ENCODE data around the gene ABI1.

The ABI1 gene

GRCh38 chr10:26832960-26833359 lies 27.8 kb downstream of the ABI1 start:
- Histone ChIP-seq H3K9ac (ENCODE audit: low read depth, low read length) (no peak overlapping the region), H3K9me3 (ENCODE audit: insufficient read depth, low read length, severe bottlenecking) (no peaks in the 10 kb centered on the region), H3K4me2 (ENCODE audit: insufficient read depth, low read length) (no peak overlapping the region), H3K4me1 (ENCODE audit: insufficient read depth, low read length) (peaks cover 15% of the 10 kb centered on the region), H3K27ac (ENCODE audit: low read length) (no peak overlapping the region), H3K4me3 (ENCODE audit: low read depth in 1 of 2, low read length in 2 of 2) (no peak overlapping the region), H3K36me3 (ENCODE audit: insufficient read depth, low read length) (no peaks in the 10 kb centered on the region), H4K20me1 (ENCODE audit: insufficient read depth, low read length) (peaks cover 51% of the 10 kb centered on the region), H3K27me3 (ENCODE audit: insufficient read depth, low read length, poor library complexity) (no peaks in the 10 kb centered on the region), H3K79me2 (ENCODE audit: insufficient read depth, low read length) (peaks cover 97% of the 10 kb centered on the region), H2AFZ (ENCODE audit: low read depth, low read length) (no peak overlapping the region)
- TF ChIP-seq CTCF (IDR thresholded peaks at IDR 0.05; ENCODE audit: borderline replicate concordance, extremely low read depth, low read length, poor library complexity, severe bottlenecking) (no peak), EZH2 (IDR thresholded peaks at IDR 0.05; ENCODE audit: borderline replicate concordance, low read depth, low read length, severe bottlenecking) (no peak)
- DNase-seq (no peak), ATAC-seq (ENCODE audit: insufficient read depth, low read depth) (no peak)

GRCh38 chr10:26831936-26832335 lies 28.8 kb downstream of the ABI1 start:
- no peak overlapping the region for H3K27ac ChIP-seq (ENCODE audit: low read length)
- no peaks in the 10 kb centered on the region for H3K27me3 ChIP-seq (ENCODE audit: insufficient read depth, low read length, poor library complexity)
- no peak for DNase-seq
- no peak for ATAC-seq (ENCODE audit: insufficient read depth, low read depth)
- H2AFZ ChIP-seq (ENCODE audit: low read depth, low read length): no peak overlapping the region
- H3K9me3 ChIP-seq (ENCODE audit: insufficient read depth, low read length, severe bottlenecking): no peaks in the 10 kb centered on the region
- H3K4me1 ChIP-seq (ENCODE audit: insufficient read depth, low read length): peaks cover 15% of the 10 kb centered on the region
- H3K79me2 ChIP-seq (ENCODE audit: insufficient read depth, low read length): peaks cover 97% of the 10 kb centered on the region
- TF ChIP-seq EZH2 (IDR thresholded peaks at IDR 0.05; ENCODE audit: borderline replicate concordance, low read depth, low read length, severe bottlenecking) (no peak), CTCF (IDR thresholded peaks at IDR 0.05; ENCODE audit: borderline replicate concordance, extremely low read depth, low read length, poor library complexity, severe bottlenecking) (no peak)
- no peak overlapping the region for H3K9ac ChIP-seq (ENCODE audit: low read depth, low read length)
- H4K20me1 ChIP-seq (ENCODE audit: insufficient read depth, low read length): peaks cover 46% of the 10 kb centered on the region
- no peak overlapping the region for H3K4me3 ChIP-seq (ENCODE audit: low read depth in 1 of 2, low read length in 2 of 2)
- no peaks in the 10 kb centered on the region for H3K36me3 ChIP-seq (ENCODE audit: insufficient read depth, low read length)
- no peak overlapping the region for H3K4me2 ChIP-seq (ENCODE audit: insufficient read depth, low read length)

- Histone ChIP-seq H3K27me3 (ENCODE audit: insufficient read depth, low read length, poor library complexity) (no peaks in the 10 kb centered on the region), H3K9me3 (ENCODE audit: insufficient read depth, low read length, severe bottlenecking) (no peaks in the 10 kb centered on the region), H3K36me3 (ENCODE audit: insufficient read depth, low read length) (no peaks in the 10 kb centered on the region), H3K79me2 (ENCODE audit: insufficient read depth, low read length) (peaks cover 96% of the 10 kb centered on the region), H3K4me3 (ENCODE audit: low read depth in 1 of 2, low read length in 2 of 2) (no peak overlapping the region), H3K27ac (ENCODE audit: low read length) (peak overlapping the region; percentile 33), H3K4me1 (ENCODE audit: insufficient read depth, low read length) (peaks cover 15% of the 10 kb centered on the region), H2AFZ (ENCODE audit: low read depth, low read length) (no peak overlapping the region), H4K20me1 (ENCODE audit: insufficient read depth, low read length) (peaks cover 48% of the 10 kb centered on the region), H3K9ac (ENCODE audit: low read depth, low read length) (no peak overlapping the region), H3K4me2 (ENCODE audit: insufficient read depth, low read length) (no peak overlapping the region)
- TF ChIP-seq EZH2 (IDR thresholded peaks at IDR 0.05; ENCODE audit: borderline replicate concordance, low read depth, low read length, severe bottlenecking): no peak
- no peak for TF ChIP-seq CTCF (IDR thresholded peaks at IDR 0.05; ENCODE audit: borderline replicate concordance, extremely low read depth, low read length, poor library complexity, severe bottlenecking)
- peak; percentile 81 for ATAC-seq (ENCODE audit: insufficient read depth, low read depth)
- no peak for DNase-seq
Observed at GRCh38 chr10:26829810-26830515, 30.8 kb downstream of the ABI1 start.

Measured in DND-41 (cell line).